Tibial nerve (tissue), 4 donors: Measurements from ENCODE around the gene PEX16. TPM values are rescaled to one million over a fixed set of nuclear protein-coding genes. Genes with fewer than 3 reads are reported as not detected.

ENCODE experiments used
- DNase-seq, 2 donors: peaks; one replicate each; pipeline ENCODE4 v3.0.0-alpha.2; 2019; ENCODE audit warnings: low spot score in 2 of 2
- H3K27ac ChIP-seq, 4 donors: fragments of 200-600 bp; sonication (generic) in 3 of 4; one replicate each; pipeline ENCODE4 v1.5.1; 2017 to 2019; ENCODE audit warnings: mild to moderate bottlenecking in 1 of 4
- H3K27me3 ChIP-seq, 2 donors: fragments of 200-600 bp; sonication (generic) in 1 of 2; one replicate each; pipeline versions ENCODE4 v1.5.1 to v1.6.0; 2017 to 2019
- H3K36me3 ChIP-seq, 3 donors: fragments of 200-600 bp; sonication (generic); one replicate each; pipeline ENCODE4 v1.5.1; 2018 to 2019
- H3K4me1 ChIP-seq, 4 donors: fragments of 200-600 bp; sonication (generic) in 3 of 4; one replicate each; pipeline ENCODE4 v1.5.1; 2017 to 2019
- H3K4me3 ChIP-seq, 4 donors: fragments of 200-600 bp; sonication (generic) in 3 of 4; one replicate each; pipeline ENCODE4 v1.5.1; 2017 to 2019; ENCODE audit warnings: mild to moderate bottlenecking in 1 of 4, moderate library complexity in 1 of 4
- H3K9me3 ChIP-seq, 4 donors: fragments of 200-600 bp; sonication (generic) in 3 of 4; one replicate each; pipeline ENCODE4 v1.5.1; 2017 to 2019
- CTCF ChIP-seq, 5 experiments: fragments of 200-600 bp in 3 of 5; fragments of 450-650 bp in 2 of 5; sonication (generic) in 3 of 5; IDR thresholded peaks; one replicate each; pipeline ENCODE4 v1.5.1; 2016 to 2019; ENCODE audit warnings: antibody characterized with exemption in 5 of 5, mild to moderate bottlenecking in 3 of 5, moderate library complexity in 2 of 5
- EP300 ChIP-seq, 2 donors: sonication (generic); formaldehyde crosslinking; IDR thresholded peaks; one replicate each; pipeline ENCODE4 v1.6.1; 2017; ENCODE audit warnings: antibody characterized with exemption in 2 of 2, mild to moderate bottlenecking in 1 of 2
- POLR2A ChIP-seq, 2 donors: fragments of 450-650 bp; IDR thresholded peaks; one replicate each; pipeline ENCODE4 v1.6.1; 2017; ENCODE audit warnings: antibody characterized with exemption in 2 of 2, mild to moderate bottlenecking in 2 of 2, moderate library complexity in 2 of 2
- WGBS, 2 donors: methylation state at CpG; one replicate each; pipeline ENCODE4 v1.1.5; 2018; 5-methylcytosine and 5-hydroxymethylcytosine counted together
- total RNA-seq, 4 donors: library from RNA; depleted of rRNA; stranded (reverse); fragments of >200 nt; gene quantifications; one replicate each; pipeline ENCODE4 v1.1.0, GENCODE V29; 2016

PEX16 gene
- total RNA-seq, 4 donors from 2014 or later, result 33.9 to 38.4 (median 36.5) TPM

- 81 to 83% methylated on average over 22 of the region's 22 CpGs for WGBS, 2 donors
- H3K4me3 ChIP-seq, result no peak overlapping the region
- no peaks in the 10 kb centered on the region for H3K36me3 ChIP-seq
- peaks cover 0 to 23% (median 14%) of the 10 kb centered on the region in 4 donors for H3K4me1 ChIP-seq
- no peak for TF ChIP-seq EP300 (IDR thresholded peaks at IDR 0.05)
- TF ChIP-seq CTCF (IDR thresholded peaks at IDR 0.05), result no peak
- no peak for TF ChIP-seq POLR2A (IDR thresholded peaks at IDR 0.05)
- no peak overlapping the region for H3K27ac ChIP-seq
- H3K9me3 ChIP-seq, result no peaks in the 10 kb centered on the region
- peak in 1 of 2 donors; percentile 11 for DNase-seq
- H3K27me3 ChIP-seq, result peaks cover 0 to 35% of the 10 kb centered on the region in 2 donors
Observed at GRCh38 chr11:45924036-45924915, 6.6 kb upstream of the PEX16 start.

GRCh38 chr11:45922425-45923082 lies 4.9 kb upstream of the PEX16 start, which contains the start of gene LARGE2:
Gene LARGE2, plus strand, starts transcription at chr11:45922656. Its CDS starts 227 bp downstream, at chr11:45922883.
- peak within 1 kb of the TSS; percentile 9 to 43 (median 30) for H3K4me3 ChIP-seq
- no peaks in the 10 kb centered on the region for H3K36me3 ChIP-seq
- H3K27me3 ChIP-seq, result peaks cover 0 to 35% of the 10 kb centered on the region in 2 donors
- no peaks in the 10 kb centered on the region for H3K9me3 ChIP-seq
- peaks cover 0 to 24% (median 15%) of the 10 kb centered on the region in 4 donors for H3K4me1 ChIP-seq
- TF ChIP-seq POLR2A (IDR thresholded peaks at IDR 0.05) (no peak), CTCF (IDR thresholded peaks at IDR 0.05) (no peak), EP300 (IDR thresholded peaks at IDR 0.05) (no peak)
- H3K27ac ChIP-seq, result peak within 1 kb of the TSS in 2 of 4 donors; percentile 18 to 29
- WGBS, 2 donors, result 2 to 16% methylated on average over 13 to 31 of the region's 73 CpGs
- DNase-seq, result no peak

- Histone ChIP-seq H3K4me3 (peak overlapping the region; percentile 9 to 43 (median 30)), H3K9me3 (no peaks in the 10 kb centered on the region), H3K4me1 (peaks cover 0 to 30% (median 20%) of the 10 kb centered on the region in 4 donors), H3K27me3 (peaks cover 0 to 35% of the 10 kb centered on the region in 2 donors), H3K27ac (peak overlapping the region in 2 of 4 donors; percentile 18 to 29), H3K36me3 (no peaks in the 10 kb centered on the region)
- no peak for DNase-seq
- 21 to 30% methylated on average over 35 to 52 of the region's 54 CpGs for WGBS, 2 donors
- TF ChIP-seq EP300 (IDR thresholded peaks at IDR 0.05) (no peak), POLR2A (IDR thresholded peaks at IDR 0.05) (no peak), CTCF (IDR thresholded peaks at IDR 0.05) (no peak)
Observed at GRCh38 chr11:45921561-45922424, 4.1 kb upstream of the PEX16 start.

GRCh38 chr11:45920531-45921477 lies 3.1 kb upstream of the PEX16 start:
- Histone ChIP-seq H3K27ac (no peak overlapping the region), H3K4me1 (peaks cover 0 to 40% (median 26%) of the 10 kb centered on the region in 4 donors), H3K27me3 (peaks cover 0 to 35% of the 10 kb centered on the region in 2 donors), H3K9me3 (no peaks in the 10 kb centered on the region), H3K36me3 (peaks cover 0 to 3% (median 0%) of the 10 kb centered on the region in 3 donors), H3K4me3 (no peak overlapping the region)
- TF ChIP-seq CTCF (IDR thresholded peaks at IDR 0.05) (no peak), POLR2A (IDR thresholded peaks at IDR 0.05) (no peak), EP300 (IDR thresholded peaks at IDR 0.05) (no peak)
- WGBS, 2 donors, result 79 to 83% methylated on average over 5 to 6 of the region's 6 CpGs
- DNase-seq, result no peak
